ENCODE results near the gene STMP1. TPM values are rescaled to one million over a fixed set of nuclear protein-coding genes. Genes with fewer than 3 reads are reported as not detected.
"Not testable (repeated sequence)": the region's sequence is repeated elsewhere in the genome, so short reads cannot be mapped to it uniquely, and the experiment has no call there.

STMP1 gene
- total and polyA plus RNA-seq, 2 experiments from 2014 or later = 23.0 to 78.4 TPM

DNA sequence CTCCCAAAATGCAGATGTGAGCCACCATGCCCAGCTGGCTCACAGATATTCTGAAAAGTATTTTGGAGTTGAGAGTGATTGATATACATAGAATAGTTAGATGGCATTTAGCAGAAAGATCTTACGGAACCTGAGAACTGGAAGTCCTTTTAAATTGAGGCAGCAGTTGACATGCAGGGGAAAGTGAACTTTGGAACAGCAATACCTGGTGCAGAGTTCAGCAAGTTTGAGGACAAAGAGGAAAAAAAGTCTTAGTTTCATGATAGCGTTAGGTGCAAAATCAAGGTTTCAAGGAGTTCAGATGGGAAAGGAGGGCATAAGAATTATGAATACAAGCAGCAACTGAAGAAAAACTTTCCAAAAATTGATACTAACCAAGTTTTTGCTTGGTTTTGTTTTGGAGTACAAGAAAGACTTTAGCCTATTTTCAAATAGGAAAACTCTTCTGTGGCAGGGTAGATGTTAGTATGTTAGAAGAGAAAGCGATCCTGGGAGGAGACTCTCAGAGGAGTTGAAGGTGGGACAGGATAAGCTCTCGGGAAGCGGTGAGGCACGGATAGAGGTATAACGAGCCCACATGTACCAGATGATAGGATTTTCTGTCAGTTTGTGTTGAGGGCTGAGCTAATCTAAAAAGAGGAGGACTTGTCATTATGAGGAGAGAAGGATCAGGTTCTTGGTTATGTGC, 28.0 kb upstream of the STMP1 start (continued):
- no peak for TF ChIP-seq ZNF462 (CRISPR knock-in tag; IDR thresholded peaks at IDR 0.05)
- no peak for TF ChIP-seq CTCF (conservative IDR thresholded peaks at IDR 0.05; ENCODE audit: low read depth in 2 of 2)
- no peak for TF ChIP-seq EZH2 (IDR thresholded peaks at IDR 0.05; ENCODE audit: low read depth, unreplicated experiment)

DNA sequence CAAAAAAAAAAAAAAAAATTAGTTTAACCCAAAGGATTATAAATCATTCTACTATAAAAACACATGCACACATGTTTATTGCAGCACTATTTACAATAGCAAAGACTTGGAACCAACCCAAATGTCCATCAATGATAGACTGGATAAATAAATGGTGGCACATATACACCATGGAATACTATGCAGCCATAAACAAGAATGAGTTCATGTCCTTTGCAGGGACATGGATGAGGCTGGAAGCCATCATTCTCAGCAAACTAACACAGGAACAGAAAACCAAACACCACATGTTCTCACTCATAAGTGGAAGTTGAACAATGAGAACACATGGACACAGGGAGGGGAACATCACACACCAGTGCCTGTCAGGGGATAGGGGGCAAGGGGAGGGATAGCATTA, 22.6 kb upstream of the STMP1 start:
- H3K36me3 ChIP-seq (ENCODE audit: insufficient read depth) = peaks cover 67% of the 10 kb centered on the region
- not testable (repeated sequence) for H3K4me3 Mint-ChIP-seq

More for the DNA sequence above, 22.6 kb upstream of the STMP1 start:
- H3K27ac ChIP-seq (ENCODE audit: low read depth); ATAC-seq; H3K9me2 ChIP-seq (ENCODE audit: insufficient read depth); H3K4me2 ChIP-seq; H3F3A ChIP-seq (replicated peaks; ENCODE audit: low read depth); H2AFZ ChIP-seq; H3K27me3 Mint-ChIP-seq (ENCODE audit: insufficient read depth, low read depth, poor library complexity); H3K4me3 ChIP-seq; H3K79me2 ChIP-seq (replicated peaks; ENCODE audit: insufficient read depth); H3K27me3 ChIP-seq (ENCODE audit: insufficient read depth); DNase-seq (ENCODE audit: low spot score); H3K9me3 Mint-ChIP-seq; H3K4me1 Mint-ChIP-seq; H3K27ac Mint-ChIP-seq; H3K4me1 ChIP-seq (ENCODE audit: insufficient read depth): not testable (repeated sequence)
- H4K20me1 ChIP-seq (replicated peaks; ENCODE audit: insufficient read depth) = peaks cover 16% of the 10 kb centered on the region
- peaks cover 87% of the 10 kb centered on the region for H3K36me3 Mint-ChIP-seq (ENCODE audit: low read depth)
